Neural progenitor cell (in vitro differentiated cells): Measurements from ENCODE around the gene ZBP1.

Source experiments
- EZH2phosphoT487 ChIP-seq: fragments of 200-600 bp; sonication (generic); IDR thresholded peaks from 2 replicates; pipeline ENCODE4 v1.6.1; 2017; ENCODE audit warnings: antibody characterized with exemption
- TF ChIP-seq, protein P1 (sequence below): fragments of 200-600 bp; sonication (generic); IDR thresholded peaks from 2 replicates; pipeline ENCODE4 v1.5.1; 2017; ENCODE audit warnings: antibody characterized with exemption, mild to moderate bottlenecking

DNA sequence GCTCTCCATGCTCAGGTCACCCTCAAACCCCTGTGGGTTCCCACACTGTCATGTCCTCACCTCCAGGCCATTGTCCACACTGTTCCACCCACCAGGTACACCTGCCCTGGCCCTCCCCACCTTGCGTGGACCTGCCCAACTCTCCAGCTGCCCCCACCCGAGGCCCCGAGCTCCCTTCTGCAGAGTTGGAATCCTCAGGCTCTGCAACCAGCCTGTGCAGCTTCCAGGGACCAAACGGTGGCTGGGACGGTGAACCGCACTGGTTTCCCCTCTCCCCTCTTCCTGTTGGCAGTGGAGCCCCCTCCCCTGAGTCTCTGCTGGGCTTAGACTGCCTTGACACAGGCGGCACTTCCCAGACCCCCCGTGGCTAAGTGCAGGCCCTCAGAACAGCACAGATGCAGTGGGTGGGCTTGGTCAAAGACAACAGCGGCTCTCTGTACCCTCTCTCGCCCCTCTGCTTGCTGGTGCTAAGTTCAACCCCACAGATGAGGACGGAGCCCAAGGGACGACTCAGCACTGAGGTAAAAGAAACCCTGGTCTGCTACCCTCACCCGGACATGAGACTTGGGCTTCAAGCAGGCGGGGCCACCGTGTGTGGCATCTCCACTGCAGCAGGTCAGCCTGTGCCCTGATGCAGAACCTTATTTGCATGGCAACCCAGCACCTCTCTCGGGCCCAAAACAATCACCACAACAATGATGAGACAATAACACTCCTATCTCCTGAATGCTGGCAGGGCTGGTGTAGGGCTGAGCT, 11.0 kb downstream of the ZBP1 start:
- TF ChIP-seq, protein P1, sequence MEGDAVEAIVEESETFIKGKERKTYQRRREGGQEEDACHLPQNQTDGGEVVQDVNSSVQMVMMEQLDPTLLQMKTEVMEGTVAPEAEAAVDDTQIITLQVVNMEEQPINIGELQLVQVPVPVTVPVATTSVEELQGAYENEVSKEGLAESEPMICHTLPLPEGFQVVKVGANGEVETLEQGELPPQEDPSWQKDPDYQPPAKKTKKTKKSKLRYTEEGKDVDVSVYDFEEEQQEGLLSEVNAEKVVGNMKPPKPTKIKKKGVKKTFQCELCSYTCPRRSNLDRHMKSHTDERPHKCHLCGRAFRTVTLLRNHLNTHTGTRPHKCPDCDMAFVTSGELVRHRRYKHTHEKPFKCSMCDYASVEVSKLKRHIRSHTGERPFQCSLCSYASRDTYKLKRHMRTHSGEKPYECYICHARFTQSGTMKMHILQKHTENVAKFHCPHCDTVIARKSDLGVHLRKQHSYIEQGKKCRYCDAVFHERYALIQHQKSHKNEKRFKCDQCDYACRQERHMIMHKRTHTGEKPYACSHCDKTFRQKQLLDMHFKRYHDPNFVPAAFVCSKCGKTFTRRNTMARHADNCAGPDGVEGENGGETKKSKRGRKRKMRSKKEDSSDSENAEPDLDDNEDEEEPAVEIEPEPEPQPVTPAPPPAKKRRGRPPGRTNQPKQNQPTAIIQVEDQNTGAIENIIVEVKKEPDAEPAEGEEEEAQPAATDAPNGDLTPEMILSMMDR, result no peak
- no peak for TF ChIP-seq EZH2phosphoT487
